Activated CD4-positive, alpha-beta T cell treated with anti-CD3 and anti-CD28 coated beads for 48 hours (primary cell): ENCODE measurements around the gene PPP1R3F.
"Not testable (repeated sequence)": the region's sequence is repeated elsewhere in the genome, so short reads cannot be mapped to it uniquely, and the experiment has no call there.

Experiments used
- DNase-seq: peaks from one replicate; pipeline ENCODE4 v3.0.0-alpha.2; 2020

PPP1R3F gene

GRCh38 chrX:49323735-49324134 lies 54.1 kb downstream of the PPP1R3F start:
- not testable (repeated sequence) for DNase-seq

GRCh38 chrX:49330421-49330820 lies 60.8 kb downstream of the PPP1R3F start:
- not testable (repeated sequence) for DNase-seq

- DNase-seq, result not testable (repeated sequence)
Observed at GRCh38 chrX:49331282-49331681, 61.7 kb downstream of the PPP1R3F start, which contains the start of gene GAGE13. GAGE13 (plus strand) TSS chrX:49331582; CDS start chrX:49332738, 1,156 bp downstream.

- not testable (repeated sequence) for DNase-seq
Observed at GRCh38 chrX:49331841-49332240, 62.2 kb downstream of the PPP1R3F start.
